H1 (cell line): ENCODE measurements around the gene MAD2L1BP. TPM values are rescaled to one million over a fixed set of nuclear protein-coding genes. Genes with fewer than 3 reads are reported as not detected.

Experiments
- CTCF ChIA-PET: fragments of 300-600 bp; sonication (Branson Sonifier 250); formaldehyde crosslinking; loops from one replicate; lab custom pipeline; 2021; ENCODE audit not compliant: partially characterized antibody; lab: Charles Lee
- POLR2A ChIA-PET: fragments of 300-600 bp; sonication (Branson Sonifier 250); formaldehyde crosslinking; loops from one replicate; lab custom pipeline; 2021; ENCODE audit warnings: inconsistent platforms; ENCODE audit not compliant: partially characterized antibody; lab: Charles Lee
- DNase-seq, 2 experiments: peaks; one replicate each; pipeline versions ENCODE4 v3.0.0 to v3.0.0-alpha.2; 2010 to 2022; ENCODE audit warnings: low spot score in 2 of 2, low read depth in 1 of 2, mixed read lengths in 1 of 2
- FAIRE-seq: peaks from 2 replicates; lab custom pipeline; 2011; peaks lifted over from hg19 to GRCh38; lab: Jason Lieb, UNC
- H2AFZ ChIP-seq: 2 replicates; pipeline ENCODE4 v1.8.1; 2012; ENCODE audit warnings: low read length, inconsistent platforms
- H2AK5ac ChIP-seq: 2 replicates; pipeline ENCODE4 v1.6.1; 2013; ENCODE audit warnings: low read depth, low read length
- H2BK120ac ChIP-seq: replicated peaks from 2 replicates; pipeline ENCODE3; 2013; ENCODE audit warnings: low read depth, low read length, inconsistent platforms
- H2BK12ac ChIP-seq: 2 replicates; pipeline ENCODE4 v1.6.1; 2013; ENCODE audit warnings: low read depth, low read length
- H2BK15ac ChIP-seq: 2 replicates; pipeline ENCODE4 v1.6.1; 2013; ENCODE audit warnings: low read length
- H2BK20ac ChIP-seq: 2 replicates; pipeline ENCODE4 v1.6.1; 2013; ENCODE audit warnings: low read length
- H2BK5ac ChIP-seq: 2 replicates; pipeline ENCODE4 v1.6.1; 2013; ENCODE audit warnings: low read depth, low read length
- H3K14ac ChIP-seq: 2 replicates; pipeline ENCODE4 v1.6.1; 2013; ENCODE audit warnings: inconsistent platforms; ENCODE audit not compliant: insufficient read length
- H3K18ac ChIP-seq: 2 replicates; pipeline ENCODE4 v1.6.1; 2013; ENCODE audit warnings: low read length; ENCODE audit errors: extremely low read depth
- H3K23ac ChIP-seq: 2 replicates; pipeline ENCODE4 v1.6.1; 2013; ENCODE audit warnings: inconsistent platforms; ENCODE audit not compliant: insufficient read length
- H3K23me2 ChIP-seq: 2 replicates; pipeline ENCODE4 v1.6.1; 2013; ENCODE audit warnings: low read depth, low read length
- H3K27ac ChIP-seq: 2 replicates; pipeline ENCODE4 v1.6.1; 2011; ENCODE audit warnings: low read depth, low read length, inconsistent platforms
- H3K27me3 ChIP-seq, 4 experiments: replicated peaks in 1 of 4; 1 replicate in 1 of 4; 2 replicates in 3 of 4; pipeline versions ENCODE4 v1.6.1 to v1.8.1; 2011 to 2013; ENCODE audit warnings: low read length in 3 of 4, mild to moderate bottlenecking in 3 of 4, inconsistent platforms in 2 of 4, mixed read lengths in 2 of 4, moderate library complexity in 1 of 4; ENCODE audit not compliant: control insufficient read depth in 3 of 4, insufficient read depth in 3 of 4; ENCODE audit errors: extremely low read depth in 1 of 4
- H3K36me3 ChIP-seq, 4 experiments: 2 replicates each; pipeline versions ENCODE4 v1.6.1 to v1.8.1; 2011 to 2013; ENCODE audit warnings: mild to moderate bottlenecking in 4 of 4, low read length in 3 of 4, moderate library complexity in 2 of 4, control low read depth in 1 of 4, inconsistent platforms in 1 of 4; ENCODE audit not compliant: insufficient read depth in 4 of 4, control insufficient read depth in 2 of 4
- H3K4ac ChIP-seq: replicated peaks from 2 replicates; pipeline ENCODE3; 2013; ENCODE audit warnings: low read length, low read depth, mixed read lengths, inconsistent platforms; ENCODE audit not compliant: insufficient read length
- H3K4me1 ChIP-seq, 4 experiments: replicated peaks in 1 of 4; 1 replicate in 1 of 4; 2 replicates in 3 of 4; pipeline versions ENCODE4 v1.6.1 to v1.8.1; 2011 to 2013; ENCODE audit warnings: low read length in 3 of 4, inconsistent platforms in 2 of 4, mixed read lengths in 1 of 4; ENCODE audit not compliant: insufficient read depth in 4 of 4, control insufficient read depth in 3 of 4
- H3K4me2 ChIP-seq, 2 experiments: 2 replicates each; pipeline versions ENCODE4 v1.6.1 to v1.8.1; 2011 to 2013; ENCODE audit warnings: low read depth in 2 of 2, low read length in 2 of 2, control low read depth in 1 of 2, inconsistent platforms in 1 of 2, mild to moderate bottlenecking in 1 of 2; ENCODE audit not compliant: insufficient read depth in 1 of 2
- H3K4me3 ChIP-seq, 4 experiments: fragments of 200-600, 300-600 bp in 1 of 4; sonication (generic), shearing (Covaris generic), sonication (Bioruptor Twin) in 1 of 4; 2 replicates each; pipeline versions ENCODE4 v1.5.1 to v1.8.1; 2011 to 2016; ENCODE audit warnings: low read length in 4 of 4, low read depth in 3 of 4, control low read depth in 2 of 4, inconsistent platforms in 2 of 4, mild to moderate bottlenecking in 2 of 4, mixed read lengths in 1 of 4, moderate library complexity in 1 of 4; ENCODE audit not compliant: insufficient read depth in 2 of 4; ENCODE audit errors: extremely low read depth in 1 of 4
- H3K56ac ChIP-seq: replicated peaks from 2 replicates; pipeline ENCODE3; 2013; ENCODE audit warnings: low read depth, mild to moderate bottlenecking, mixed read lengths, low read length, inconsistent platforms; ENCODE audit not compliant: insufficient read length
- H3K79me1 ChIP-seq: 2 replicates; pipeline ENCODE4 v1.6.1; 2013; ENCODE audit warnings: low read depth, low read length, control low read depth
- H3K79me2 ChIP-seq, 2 experiments: 2 replicates each; pipeline versions ENCODE4 v1.6.1 to v1.8.1; 2012 to 2013; ENCODE audit warnings: low read length in 2 of 2, mild to moderate bottlenecking in 2 of 2, inconsistent platforms in 1 of 2; ENCODE audit not compliant: insufficient read depth in 2 of 2, control insufficient read depth in 1 of 2
- H3K9ac ChIP-seq, 4 experiments: replicated peaks in 1 of 4; 1 replicate in 1 of 4; 2 replicates in 3 of 4; pipeline versions ENCODE4 v1.6.1 to v1.8.1; 2011 to 2013; ENCODE audit warnings: low read depth in 3 of 4, low read length in 3 of 4, control low read depth in 2 of 4, mild to moderate bottlenecking in 2 of 4, moderate library complexity in 2 of 4, inconsistent platforms in 1 of 4; ENCODE audit errors: extremely low read depth in 1 of 4
- H3K9me3 ChIP-seq, 2 experiments: 2 replicates each; pipeline versions ENCODE4 v1.6.1 to v1.8.1; 2012 to 2013; ENCODE audit warnings: mild to moderate bottlenecking in 2 of 2, moderate library complexity in 2 of 2, control low read depth in 1 of 2, inconsistent platforms in 1 of 2, low read depth in 1 of 2, low read length in 1 of 2, mixed read lengths in 1 of 2; ENCODE audit not compliant: insufficient read depth in 2 of 2
- H4K20me1 ChIP-seq, 2 experiments: replicated peaks in 1 of 2; 2 replicates each; pipeline versions ENCODE3 to v1.8.1; 2011 to 2013; ENCODE audit warnings: inconsistent platforms in 2 of 2, low read length in 2 of 2, mild to moderate bottlenecking in 1 of 2; ENCODE audit not compliant: insufficient read depth in 2 of 2, control insufficient read depth in 1 of 2
- H4K5ac ChIP-seq: 2 replicates; pipeline ENCODE4 v1.6.1; 2013; ENCODE audit warnings: low read length, low read depth, mixed read lengths, inconsistent platforms; ENCODE audit not compliant: insufficient read length
- H4K8ac ChIP-seq: 2 replicates; pipeline ENCODE4 v1.8.0; 2013; ENCODE audit warnings: mild to moderate bottlenecking, moderate library complexity, low read length, inconsistent platforms; ENCODE audit not compliant: insufficient read depth; ENCODE audit errors: extremely low read depth
- H4K91ac ChIP-seq: replicated peaks from 2 replicates; pipeline ENCODE3; 2013; ENCODE audit warnings: low read length, mixed read lengths, inconsistent platforms; ENCODE audit not compliant: insufficient read length
- EZH2 ChIP-seq: fragments of 200-600 bp; sonication (generic); IDR thresholded peaks from 2 replicates; pipeline ENCODE4 v1.7.1; 2012; ENCODE audit warnings: low read depth, mild to moderate bottlenecking, moderate library complexity, low read length, inconsistent platforms; ENCODE audit not compliant: severe bottlenecking
- FOSL1 ChIP-seq: IDR thresholded peaks from 2 replicates; pipeline ENCODE4 v1.6.1; 2011; ENCODE audit warnings: mild to moderate bottlenecking, low read depth, low read length, moderate library complexity; ENCODE audit not compliant: insufficient read depth
- NRF1 ChIP-seq: IDR thresholded peaks from 2 replicates; pipeline ENCODE4 v1.6.1; 2011; ENCODE audit warnings: mild to moderate bottlenecking, low read depth, low read length, improper control_type of control experiment
- POLR2AphosphoS5 ChIP-seq: IDR thresholded peaks from 2 replicates; pipeline ENCODE4 v1.6.1; 2011; ENCODE audit warnings: low read depth, low read length
- POU5F1 ChIP-seq: IDR thresholded peaks from 2 replicates; pipeline ENCODE4 v1.6.1; 2011; ENCODE audit warnings: low read depth, mild to moderate bottlenecking, low read length, moderate library complexity
- SAP30 ChIP-seq: fragments of 300-600 bp; sonication (generic); IDR thresholded peaks from 2 replicates; pipeline ENCODE4 v1.7.1; 2012; ENCODE audit warnings: low read length, moderate library complexity, mild to moderate bottlenecking, inconsistent platforms; ENCODE audit not compliant: insufficient read depth, insufficient replicate concordance
- SIRT6 ChIP-seq: IDR thresholded peaks from one replicate; pipeline ENCODE4 v1.7.1; 2012; ENCODE audit warnings: low read length, inconsistent platforms
- SUZ12 ChIP-seq: fragments of 200-600 bp; sonication (generic); IDR thresholded peaks from 2 replicates; pipeline ENCODE4 v1.6.1; 2012; ENCODE audit warnings: mild to moderate bottlenecking, inconsistent platforms, low read length, moderate library complexity, mixed read lengths
- WGBS, 2 experiments: shearing (Covaris generic) in 1 of 2; methylation state at CpG; one replicate each; pipeline versions ENCODE4 v1.1.6 to v1.1.7; 2013 to 2015; ENCODE audit warnings: low lambda C conversion rate in 2 of 2, mixed read lengths in 2 of 2, inconsistent platforms in 1 of 2, low coverage in 1 of 2, missing lambda C conversion rate in 1 of 2; ENCODE audit not compliant: insufficient replicate concordance in 2 of 2, insufficient coverage in 1 of 2, insufficient read length in 1 of 2; ENCODE audit errors: extremely low coverage in 1 of 2, missing lambda C conversion rate in 1 of 2; 5-methylcytosine and 5-hydroxymethylcytosine counted together
- polyA plus RNA-seq, 7 experiments: library from polyadenylated mRNA; depleted of rRNA in 3 of 7; stranded (reverse) in 5 of 7; unstranded in 2 of 7; fragments of >200 nt in 5 of 7; fragments of 200-250 nt in 2 of 7; gene quantifications; 1 replicate in 5 of 7; 2 replicates in 1 of 7; 4 replicates in 1 of 7; pipeline versions ENCODE4 v1.2.1 to v1.2.3, GENCODE V29; 2011 to 2013; ENCODE audit warnings: missing spikeins in 2 of 7, mixed read lengths in 2 of 7
- total RNA-seq: library from RNA; stranded (reverse); fragmentation: NEBNext Ultra II Directional; extraction: Animal tissue kit (Norgen Biotek cat#: 25700); gene quantifications from 2 replicates; pipeline ENCODE4 v1.2.1, GENCODE V29; 2021

MAD2L1BP gene
- total and polyA plus RNA-seq, 2 of the 8 experiments (the other 6 are each of a cell fraction or from before 2014, with no cell fraction given), result 35.5 to 70.0 TPM

- 95% methylated on average over 7 of the region's 7 CpGs; no CpG with 5 or more reads in 1 of the 2 experiments for WGBS, 2 experiments
- Histone ChIP-seq H3K27ac (no peak overlapping the region), H3K36me3 (peaks cover 31 to 67% (median 46%) of the 10 kb centered on the region in 4 experiments), H3K79me2 (peaks cover 0 to 19% of the 10 kb centered on the region in 2 experiments; a peak in 3 of 4 replicates), H3K4me2 (no peak overlapping the region), H2BK120ac (no peak overlapping the region), H3K9ac (no peak overlapping the region), H3K23ac (no peak overlapping the region), H3K14ac (no peak overlapping the region), H3K4me1 (no peaks in the 10 kb centered on the region), H2BK15ac (no peak overlapping the region), H3K79me1 (peaks cover 13% of the 10 kb centered on the region), H3K4me3 (no peak overlapping the region), H4K20me1 (peaks cover 2 to 16% of the 10 kb centered on the region in 2 experiments), H3K56ac (no peak overlapping the region), H2BK5ac (no peak overlapping the region), H3K23me2 (no peaks in the 10 kb centered on the region), H3K27me3 (no peaks in the 10 kb centered on the region), H3K18ac (no peak overlapping the region), H2BK12ac (no peak overlapping the region), H4K8ac (no peak overlapping the region), H2AK5ac (no peak overlapping the region), H3K9me3 (no peaks in the 10 kb centered on the region), H4K5ac (no peak overlapping the region), H2BK20ac (no peak overlapping the region), H2AFZ (no peak overlapping the region), H4K91ac (no peak overlapping the region), H3K4ac (no peak overlapping the region)
- DNase-seq (no peak), FAIRE-seq (no peak)
- ChIA-PET POLR2A (interaction anchor here (1.1 to 2.5 kb wide), 6 partner anchors 8 to 75 kb away, joined by 3 to 10 read pairs (median 6); no protein-coding TSS in a partner anchor), CTCF (interaction anchor here (1.1 to 5.2 kb wide), 3 partner anchors 9 to 401 kb away, joined by 3 to 58 read pairs (median 6); no protein-coding TSS in a partner anchor)
- no peak for TF ChIP-seq POU5F1
- no peak for TF ChIP-seq NRF1
- no peak for TF ChIP-seq SIRT6
- TF ChIP-seq SUZ12, result no peak
- TF ChIP-seq EZH2, result no peak
- no peak for TF ChIP-seq FOSL1
- no peak for TF ChIP-seq SAP30
- no peak for TF ChIP-seq POLR2AphosphoS5
These were observed 42.1 kb downstream of the MAD2L1BP start for GRCh38 chr6:43677759-43678158.
